Measurements from ENCODE around the gene EPGN.
"Not testable (repeated sequence)": the region's sequence is repeated elsewhere in the genome, so short reads cannot be mapped to it uniquely, and the experiment has no call there.

Gene EPGN

GRCh38 chr4:74335341-74336021, 27.2 kb downstream of the EPGN start:
- FAIRE-seq = no peak
- no peak for DNase-seq (ENCODE audit: insufficient read length, low spot score)

GRCh38 chr4:74338792-74339333, 30.6 kb downstream of the EPGN start:
- DNase-seq (ENCODE audit: insufficient read length, low spot score) = no peak
- FAIRE-seq = no peak

- DNase-seq (ENCODE audit: insufficient read length, low spot score) = no peak
- FAIRE-seq = no peak
Measured at GRCh38 chr4:74339501-74339900, 31.2 kb downstream of the EPGN start.

- DNase-seq (ENCODE audit: insufficient read length, low spot score); FAIRE-seq: not testable (repeated sequence)
Measured at GRCh38 chr4:74340421-74340820, 32.2 kb downstream of the EPGN start.

- DNase-seq (ENCODE audit: insufficient read length, low spot score) (no peak), FAIRE-seq (no peak)
Measured at GRCh38 chr4:74344031-74344430, 35.8 kb downstream of the EPGN start.

GRCh38 chr4:74353858-74354257, 45.6 kb downstream of the EPGN start:
- DNase-seq (ENCODE audit: insufficient read length, low spot score) = no peak
- no peak for FAIRE-seq

- FAIRE-seq (no peak), DNase-seq (ENCODE audit: insufficient read length, low spot score) (no peak)
Measured at GRCh38 chr4:74357965-74358364, 49.7 kb downstream of the EPGN start.

- no peak for FAIRE-seq
- no peak for DNase-seq (ENCODE audit: insufficient read length, low spot score)
Measured at GRCh38 chr4:74361671-74362070, 53.4 kb downstream of the EPGN start.

- FAIRE-seq = no peak
- DNase-seq (ENCODE audit: insufficient read length, low spot score) = no peak
Measured at GRCh38 chr4:74362347-74362746, 54.1 kb downstream of the EPGN start.

GRCh38 chr4:74364256-74364651, 56.0 kb downstream of the EPGN start:
- FAIRE-seq (no peak), DNase-seq (ENCODE audit: insufficient read length, low spot score) (no peak)

- FAIRE-seq = no peak
- DNase-seq (ENCODE audit: insufficient read length, low spot score) = no peak
Measured at GRCh38 chr4:74364652-74365491, 56.6 kb downstream of the EPGN start, which contains the start of gene EREG. Gene EREG, plus strand, starts transcription at chr4:74365145. Its CDS starts 164 bp downstream, at chr4:74365309.

- no peak for DNase-seq (ENCODE audit: insufficient read length, low spot score)
- no peak for FAIRE-seq
Measured at GRCh38 chr4:74365761-74366160, 57.5 kb downstream of the EPGN start.

All from HTR-8/SVneo (cell line).